ENCODE data around the gene STAB2.

Gene STAB2

GRCh38 chr12:103811791-103812190 lies 224.7 kb downstream of the STAB2 start:
- Histone ChIP-seq H3K4me1 (ENCODE audit: control insufficient read depth, low read length) (no peaks in the 10 kb centered on the region), H3K4me3 (ENCODE audit: low read length) (no peak overlapping the region), H3K79me2 (ENCODE audit: control insufficient read depth, low read length) (no peaks in the 10 kb centered on the region), H3K9me3 (ENCODE audit: control insufficient read depth, insufficient read depth, low read length) (no peaks in the 10 kb centered on the region), H4K20me1 (ENCODE audit: control insufficient read depth, insufficient read depth, low read depth, low read length) (no peaks in the 10 kb centered on the region), H3K4me2 (ENCODE audit: low read length) (no peak overlapping the region), H3K27me3 (ENCODE audit: control insufficient read depth, low read length) (no peaks in the 10 kb centered on the region), H3K9me2 (replicated peaks; ENCODE audit: control insufficient read depth, low read length) (no peaks in the 10 kb centered on the region), H3K36me3 (ENCODE audit: control insufficient read depth, low read length) (no peaks in the 10 kb centered on the region), H3F3A (ENCODE audit: control insufficient read depth, insufficient read depth) (no peaks in the 10 kb centered on the region), H3K27ac (ENCODE audit: low read depth, low read length) (no peak overlapping the region)
- no peak for TF ChIP-seq EZH2phosphoT487 (IDR thresholded peaks at IDR 0.05; ENCODE audit: borderline replicate concordance, low read length)
- TF ChIP-seq, protein P1, sequence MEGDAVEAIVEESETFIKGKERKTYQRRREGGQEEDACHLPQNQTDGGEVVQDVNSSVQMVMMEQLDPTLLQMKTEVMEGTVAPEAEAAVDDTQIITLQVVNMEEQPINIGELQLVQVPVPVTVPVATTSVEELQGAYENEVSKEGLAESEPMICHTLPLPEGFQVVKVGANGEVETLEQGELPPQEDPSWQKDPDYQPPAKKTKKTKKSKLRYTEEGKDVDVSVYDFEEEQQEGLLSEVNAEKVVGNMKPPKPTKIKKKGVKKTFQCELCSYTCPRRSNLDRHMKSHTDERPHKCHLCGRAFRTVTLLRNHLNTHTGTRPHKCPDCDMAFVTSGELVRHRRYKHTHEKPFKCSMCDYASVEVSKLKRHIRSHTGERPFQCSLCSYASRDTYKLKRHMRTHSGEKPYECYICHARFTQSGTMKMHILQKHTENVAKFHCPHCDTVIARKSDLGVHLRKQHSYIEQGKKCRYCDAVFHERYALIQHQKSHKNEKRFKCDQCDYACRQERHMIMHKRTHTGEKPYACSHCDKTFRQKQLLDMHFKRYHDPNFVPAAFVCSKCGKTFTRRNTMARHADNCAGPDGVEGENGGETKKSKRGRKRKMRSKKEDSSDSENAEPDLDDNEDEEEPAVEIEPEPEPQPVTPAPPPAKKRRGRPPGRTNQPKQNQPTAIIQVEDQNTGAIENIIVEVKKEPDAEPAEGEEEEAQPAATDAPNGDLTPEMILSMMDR (IDR thresholded peaks at IDR 0.05; ENCODE audit: low read depth, low read length, poor library complexity, severe bottlenecking) = no peak

DNA sequence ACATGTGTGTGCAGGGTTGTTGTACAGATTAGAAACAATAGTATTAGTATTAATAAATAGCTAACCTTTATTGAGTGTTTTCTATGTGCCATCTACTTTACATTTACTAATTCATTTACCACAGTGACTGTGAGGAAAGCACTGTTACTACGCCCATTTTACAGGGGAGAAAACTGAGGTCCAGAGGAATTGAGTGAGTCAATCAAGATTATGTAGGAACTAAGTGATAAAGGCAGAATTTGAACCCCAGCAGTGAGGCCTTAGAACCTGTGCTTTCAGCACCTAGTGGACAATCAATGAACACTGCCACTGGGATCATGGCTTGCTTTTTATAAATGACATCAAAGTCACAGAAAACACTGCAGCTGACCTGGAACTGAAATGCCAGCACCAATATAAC lies 225.7 kb downstream of the STAB2 start:
- no peaks in the 10 kb centered on the region for H3K9me2 ChIP-seq (replicated peaks; ENCODE audit: control insufficient read depth, low read length)
- no peaks in the 10 kb centered on the region for H3K79me2 ChIP-seq (ENCODE audit: control insufficient read depth, low read length)

DNA sequence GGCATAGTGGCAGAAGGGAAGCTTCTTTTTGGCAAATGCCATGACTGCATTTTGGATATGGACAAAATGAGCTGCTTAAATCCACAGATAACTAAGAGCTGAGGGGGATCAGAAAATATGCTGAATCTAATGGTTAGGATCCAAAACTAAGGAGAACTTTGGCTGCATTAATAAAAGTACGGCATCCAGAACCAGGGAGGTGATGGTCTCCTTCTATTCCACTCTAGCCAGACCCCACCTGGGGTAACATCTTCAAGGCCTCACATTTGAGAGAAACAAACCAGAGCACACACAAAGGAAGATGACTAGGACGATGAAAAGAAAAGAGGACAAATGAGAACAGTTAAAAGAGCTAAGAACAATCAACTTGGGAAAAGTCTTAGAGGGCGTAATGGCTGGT lies 226.4 kb downstream of the STAB2 start:
- Histone ChIP-seq H4K20me1 (ENCODE audit: control insufficient read depth, insufficient read depth, low read depth, low read length) (no peaks in the 10 kb centered on the region), H3K79me2 (ENCODE audit: control insufficient read depth, low read length) (no peaks in the 10 kb centered on the region)
- TF ChIP-seq EZH2phosphoT487 (IDR thresholded peaks at IDR 0.05; ENCODE audit: borderline replicate concordance, low read length) = no peak
- TF ChIP-seq, protein P1 (IDR thresholded peaks at IDR 0.05; ENCODE audit: low read depth, low read length, poor library complexity, severe bottlenecking) = no peak

More for the DNA sequence above, 225.7 kb downstream of the STAB2 start:
- H3K27ac ChIP-seq (ENCODE audit: low read depth, low read length) = no peak overlapping the region
- no peak overlapping the region for H3K4me3 ChIP-seq (ENCODE audit: low read length)
- no peaks in the 10 kb centered on the region for H3K27me3 ChIP-seq (ENCODE audit: control insufficient read depth, low read length)
- no peaks in the 10 kb centered on the region for H3K4me1 ChIP-seq (ENCODE audit: control insufficient read depth, low read length)
- no peak for TF ChIP-seq EZH2phosphoT487 (IDR thresholded peaks at IDR 0.05; ENCODE audit: borderline replicate concordance, low read length)
- H3K9me3 ChIP-seq (ENCODE audit: control insufficient read depth, insufficient read depth, low read length) = no peaks in the 10 kb centered on the region
- H3K36me3 ChIP-seq (ENCODE audit: control insufficient read depth, low read length) = no peaks in the 10 kb centered on the region
- no peak overlapping the region for H3K4me2 ChIP-seq (ENCODE audit: low read length)
- H4K20me1 ChIP-seq (ENCODE audit: control insufficient read depth, insufficient read depth, low read depth, low read length) = no peaks in the 10 kb centered on the region
- no peaks in the 10 kb centered on the region for H3F3A ChIP-seq (ENCODE audit: control insufficient read depth, insufficient read depth)

GRCh38 chr12:103813949-103814348 lies 226.9 kb downstream of the STAB2 start:
- no peaks in the 10 kb centered on the region for H3K79me2 ChIP-seq (ENCODE audit: control insufficient read depth, low read length)
- no peaks in the 10 kb centered on the region for H3K27me3 ChIP-seq (ENCODE audit: control insufficient read depth, low read length)
- H3F3A ChIP-seq (ENCODE audit: control insufficient read depth, insufficient read depth) = no peaks in the 10 kb centered on the region
- no peak overlapping the region for H3K4me2 ChIP-seq (ENCODE audit: low read length)
- H3K36me3 ChIP-seq (ENCODE audit: control insufficient read depth, low read length) = no peaks in the 10 kb centered on the region
- H3K9me3 ChIP-seq (ENCODE audit: control insufficient read depth, insufficient read depth, low read length) = no peaks in the 10 kb centered on the region
- H3K9me2 ChIP-seq (replicated peaks; ENCODE audit: control insufficient read depth, low read length) = no peaks in the 10 kb centered on the region
- no peak overlapping the region for H3K27ac ChIP-seq (ENCODE audit: low read depth, low read length)
- no peaks in the 10 kb centered on the region for H3K4me1 ChIP-seq (ENCODE audit: control insufficient read depth, low read length)
- TF ChIP-seq EZH2phosphoT487 (IDR thresholded peaks at IDR 0.05; ENCODE audit: borderline replicate concordance, low read length) = no peak
- TF ChIP-seq, protein P1 (IDR thresholded peaks at IDR 0.05; ENCODE audit: low read depth, low read length, poor library complexity, severe bottlenecking) = no peak
- H4K20me1 ChIP-seq (ENCODE audit: control insufficient read depth, insufficient read depth, low read depth, low read length) = no peaks in the 10 kb centered on the region
- no peak overlapping the region for H3K4me3 ChIP-seq (ENCODE audit: low read length)

More for the DNA sequence above, 226.4 kb downstream of the STAB2 start:
- Histone ChIP-seq H3K36me3 (ENCODE audit: control insufficient read depth, low read length) (no peaks in the 10 kb centered on the region), H3K4me1 (ENCODE audit: control insufficient read depth, low read length) (no peaks in the 10 kb centered on the region), H3K4me3 (ENCODE audit: low read length) (no peak overlapping the region), H3K9me3 (ENCODE audit: control insufficient read depth, insufficient read depth, low read length) (no peaks in the 10 kb centered on the region), H3K9me2 (replicated peaks; ENCODE audit: control insufficient read depth, low read length) (no peaks in the 10 kb centered on the region), H3K27ac (ENCODE audit: low read depth, low read length) (no peak overlapping the region), H3K4me2 (ENCODE audit: low read length) (no peak overlapping the region), H3K27me3 (ENCODE audit: control insufficient read depth, low read length) (no peaks in the 10 kb centered on the region), H3F3A (ENCODE audit: control insufficient read depth, insufficient read depth) (no peaks in the 10 kb centered on the region)

Data from DOHH2 (cell line).